Ectodermal cell (in vitro differentiated cells): ENCODE measurements around the gene MINDY4.

ENCODE experiments used
- H3K27ac ChIP-seq: 2 replicates; pipeline ENCODE4 v1.7.0; 2013; ENCODE audit warnings: mild to moderate bottlenecking, low read depth, low read length; ENCODE audit not compliant: insufficient read depth, poor library complexity, severe bottlenecking
- H3K27me3 ChIP-seq: 2 replicates; pipeline ENCODE4 v1.7.0; 2013; ENCODE audit warnings: mild to moderate bottlenecking, low read length; ENCODE audit not compliant: insufficient read depth, control insufficient read depth, poor library complexity, severe bottlenecking
- H3K36me3 ChIP-seq: one replicate; pipeline ENCODE4 v1.7.0; 2013; ENCODE audit warnings: low read length; ENCODE audit not compliant: control insufficient read depth, insufficient read depth
- H3K4me1 ChIP-seq: one replicate; pipeline ENCODE4 v1.7.0; 2013; ENCODE audit warnings: low read length; ENCODE audit not compliant: control insufficient read depth, insufficient read depth
- H3K4me3 ChIP-seq: 2 replicates; pipeline ENCODE4 v1.7.0; 2013; ENCODE audit warnings: low read depth, low read length, control low read depth; ENCODE audit not compliant: insufficient read depth
- H3K9me3 ChIP-seq: 2 replicates; pipeline ENCODE4 v1.7.0; 2013; ENCODE audit warnings: mild to moderate bottlenecking, low read length, moderate library complexity; ENCODE audit not compliant: control insufficient read depth
- WGBS, 2 experiments: methylation state at CpG; one replicate each; pipeline ENCODE4 v1.1.7; 2013; ENCODE audit warnings: missing lambda C conversion rate in 2 of 2; 5-methylcytosine and 5-hydroxymethylcytosine counted together

MINDY4 gene

DNA sequence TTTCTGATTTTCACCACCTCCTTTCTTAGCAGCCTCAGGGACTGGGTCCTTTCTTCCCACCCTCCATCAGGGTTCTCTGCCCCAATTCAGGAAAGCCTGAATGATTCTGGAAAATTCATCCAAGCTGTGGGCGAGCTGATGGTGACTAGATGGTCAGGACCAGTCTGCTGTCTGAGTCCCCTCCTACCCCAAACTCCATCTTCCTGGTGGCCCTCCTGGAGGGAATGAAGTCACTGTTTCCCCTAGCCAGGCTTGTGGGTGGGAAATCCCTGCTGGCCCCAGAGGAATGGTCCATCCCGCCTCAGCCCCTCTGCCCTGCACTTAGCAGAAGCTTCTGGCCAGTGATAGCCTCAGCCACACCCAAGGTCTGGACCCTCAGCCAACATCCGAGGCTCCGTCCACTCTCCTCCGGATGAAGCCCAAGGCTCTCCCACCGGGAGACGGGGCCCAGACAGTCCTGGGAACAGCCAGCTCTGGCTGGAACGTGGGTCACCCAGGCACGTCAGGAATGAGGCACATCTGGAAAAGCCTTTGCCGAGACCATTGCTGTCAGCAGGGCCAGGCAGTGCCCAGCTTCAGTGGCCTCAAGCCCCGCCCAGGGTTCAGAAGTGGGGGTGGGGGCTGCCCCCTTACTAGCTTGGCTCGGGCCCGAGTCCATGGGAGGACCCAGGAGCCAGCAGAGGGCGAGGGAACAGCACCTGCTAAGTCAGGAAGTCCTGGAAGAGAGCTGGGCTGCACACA, 136.5 kb downstream of the MINDY4 start:
- no peaks in the 10 kb centered on the region for H3K9me3 ChIP-seq
- 86 to 87% methylated on average over 14 of the region's 14 CpGs for WGBS, 2 experiments
- no peak overlapping the region for H3K27ac ChIP-seq

GRCh38 chr7:30908681-30909080, 137.5 kb downstream of the MINDY4 start:
- Histone ChIP-seq H3K27me3 (no peaks in the 10 kb centered on the region), H3K36me3 (no peaks in the 10 kb centered on the region), H3K9me3 (no peaks in the 10 kb centered on the region), H3K4me3 (no peak overlapping the region), H3K27ac (no peak overlapping the region), H3K4me1 (peaks cover 17% of the 10 kb centered on the region)
- 71 to 77% methylated on average over 10 of the region's 10 CpGs for WGBS, 2 experiments

More for the DNA sequence above, 136.5 kb downstream of the MINDY4 start:
- no peaks in the 10 kb centered on the region for H3K36me3 ChIP-seq
- H3K27me3 ChIP-seq = no peaks in the 10 kb centered on the region
- H3K4me1 ChIP-seq = peaks cover 11% of the 10 kb centered on the region
- no peak overlapping the region for H3K4me3 ChIP-seq

- Histone ChIP-seq H3K36me3 (no peaks in the 10 kb centered on the region), H3K27ac (no peak overlapping the region), H3K27me3 (no peaks in the 10 kb centered on the region), H3K9me3 (no peaks in the 10 kb centered on the region), H3K4me3 (no peak overlapping the region), H3K4me1 (peaks cover 17% of the 10 kb centered on the region)
- 93 to 94% methylated on average over 6 of the region's 6 CpGs for WGBS, 2 experiments
These were observed 138.2 kb downstream of the MINDY4 start for GRCh38 chr7:30909431-30909830.

GRCh38 chr7:30910411-30911073, 139.3 kb downstream of the MINDY4 start:
- H3K27me3 ChIP-seq = no peaks in the 10 kb centered on the region
- no peaks in the 10 kb centered on the region for H3K9me3 ChIP-seq
- H3K4me3 ChIP-seq = no peak overlapping the region
- no peak overlapping the region for H3K27ac ChIP-seq
- no peaks in the 10 kb centered on the region for H3K36me3 ChIP-seq
- peaks cover 17% of the 10 kb centered on the region for H3K4me1 ChIP-seq
- WGBS, 2 experiments = 87 to 88% methylated on average over 11 of the region's 11 CpGs

DNA sequence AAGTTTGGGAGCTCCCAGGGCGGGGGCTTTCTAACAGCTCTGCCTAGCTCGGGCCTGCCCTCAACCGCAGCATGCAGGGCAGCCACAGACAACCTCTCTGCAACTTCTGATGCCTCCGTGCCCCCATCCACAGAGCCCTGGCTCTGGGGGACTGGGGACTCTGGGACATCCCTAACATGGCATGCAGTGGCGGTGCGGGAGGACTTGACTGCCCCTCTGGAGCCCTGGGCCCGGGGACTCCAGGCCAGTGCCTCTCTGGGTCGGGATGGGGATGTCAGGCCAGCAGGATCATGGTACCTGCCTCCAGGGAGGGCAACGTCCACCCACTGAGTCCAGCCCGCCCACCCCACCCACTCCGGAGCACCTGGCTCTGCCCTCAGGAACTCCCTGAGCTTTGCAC, 139.9 kb downstream of the MINDY4 start:
- WGBS, 2 experiments = 89 to 92% methylated on average over 11 of the region's 11 CpGs
- Histone ChIP-seq H3K27me3 (no peaks in the 10 kb centered on the region), H3K36me3 (no peaks in the 10 kb centered on the region), H3K4me3 (no peak overlapping the region), H3K27ac (no peak overlapping the region), H3K9me3 (no peaks in the 10 kb centered on the region), H3K4me1 (peaks cover 21% of the 10 kb centered on the region)

GRCh38 chr7:30911561-30911969, 140.3 kb downstream of the MINDY4 start, which contains the start of gene AQP1:
Gene AQP1 (plus strand): TSS chr7:30911853. CDS start chr7:30911910, 57 bp downstream.
- H3K4me3 ChIP-seq = no peak within 1 kb of the TSS
- H3K27ac ChIP-seq = no peak within 1 kb of the TSS
- peaks cover 25% of the 10 kb centered on the region for H3K4me1 ChIP-seq
- H3K9me3 ChIP-seq = no peaks in the 10 kb centered on the region
- H3K27me3 ChIP-seq = no peaks in the 10 kb centered on the region
- H3K36me3 ChIP-seq = no peaks in the 10 kb centered on the region
- WGBS, 2 experiments = 60 to 65% methylated on average over 12 of the region's 12 CpGs

DNA sequence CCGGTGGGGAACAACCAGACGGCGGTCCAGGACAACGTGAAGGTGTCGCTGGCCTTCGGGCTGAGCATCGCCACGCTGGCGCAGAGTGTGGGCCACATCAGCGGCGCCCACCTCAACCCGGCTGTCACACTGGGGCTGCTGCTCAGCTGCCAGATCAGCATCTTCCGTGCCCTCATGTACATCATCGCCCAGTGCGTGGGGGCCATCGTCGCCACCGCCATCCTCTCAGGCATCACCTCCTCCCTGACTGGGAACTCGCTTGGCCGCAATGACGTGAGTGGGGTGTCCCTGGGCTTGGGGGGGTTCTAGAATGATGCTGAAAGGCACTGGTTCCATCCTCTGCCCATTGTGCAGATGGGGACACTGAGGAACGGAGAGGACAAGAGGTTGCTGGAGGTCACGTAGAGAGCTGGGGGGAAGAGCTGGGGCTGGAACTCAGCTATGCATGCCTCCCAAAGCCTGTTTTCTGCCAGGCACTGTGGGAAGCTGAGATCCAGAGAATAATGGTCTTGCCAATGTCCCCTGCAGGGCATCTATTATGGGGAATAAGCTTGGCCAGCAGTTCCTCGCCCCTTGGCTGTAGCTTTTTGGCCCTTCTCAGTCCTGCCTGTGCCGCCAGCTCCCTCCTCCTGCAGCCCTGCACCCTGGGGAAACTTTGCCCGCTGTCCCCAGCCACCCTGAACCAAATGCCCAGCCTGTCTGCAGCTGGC, 141.0 kb downstream of the MINDY4 start:
- Histone ChIP-seq H3K4me3 (no peak overlapping the region), H3K27me3 (no peaks in the 10 kb centered on the region), H3K9me3 (no peaks in the 10 kb centered on the region), H3K36me3 (no peaks in the 10 kb centered on the region), H3K27ac (no peak overlapping the region), H3K4me1 (peaks cover 29% of the 10 kb centered on the region)
- 91 to 92% methylated on average over 26 of the region's 26 CpGs for WGBS, 2 experiments

DNA sequence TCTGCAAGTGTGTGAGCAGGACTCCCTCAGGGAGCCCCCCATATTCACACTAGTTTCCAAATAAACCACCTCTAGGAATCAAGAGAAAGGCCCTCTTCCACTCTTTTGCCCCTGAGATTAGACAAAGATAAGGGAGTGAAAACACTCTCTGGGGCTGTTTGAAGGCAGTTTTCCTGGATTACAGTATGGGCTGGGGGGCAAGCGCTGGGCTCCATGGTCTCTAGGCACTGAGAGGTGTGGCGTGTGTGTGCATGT, 141.4 kb downstream of the MINDY4 start:
- H3K4me3 ChIP-seq = no peak overlapping the region
- WGBS, 2 experiments = 93 to 98% methylated on average over 2 of the region's 2 CpGs
- H3K9me3 ChIP-seq = no peaks in the 10 kb centered on the region
- no peaks in the 10 kb centered on the region for H3K36me3 ChIP-seq
- peaks cover 33% of the 10 kb centered on the region for H3K4me1 ChIP-seq
- H3K27ac ChIP-seq = no peak overlapping the region
- H3K27me3 ChIP-seq = no peaks in the 10 kb centered on the region

DNA sequence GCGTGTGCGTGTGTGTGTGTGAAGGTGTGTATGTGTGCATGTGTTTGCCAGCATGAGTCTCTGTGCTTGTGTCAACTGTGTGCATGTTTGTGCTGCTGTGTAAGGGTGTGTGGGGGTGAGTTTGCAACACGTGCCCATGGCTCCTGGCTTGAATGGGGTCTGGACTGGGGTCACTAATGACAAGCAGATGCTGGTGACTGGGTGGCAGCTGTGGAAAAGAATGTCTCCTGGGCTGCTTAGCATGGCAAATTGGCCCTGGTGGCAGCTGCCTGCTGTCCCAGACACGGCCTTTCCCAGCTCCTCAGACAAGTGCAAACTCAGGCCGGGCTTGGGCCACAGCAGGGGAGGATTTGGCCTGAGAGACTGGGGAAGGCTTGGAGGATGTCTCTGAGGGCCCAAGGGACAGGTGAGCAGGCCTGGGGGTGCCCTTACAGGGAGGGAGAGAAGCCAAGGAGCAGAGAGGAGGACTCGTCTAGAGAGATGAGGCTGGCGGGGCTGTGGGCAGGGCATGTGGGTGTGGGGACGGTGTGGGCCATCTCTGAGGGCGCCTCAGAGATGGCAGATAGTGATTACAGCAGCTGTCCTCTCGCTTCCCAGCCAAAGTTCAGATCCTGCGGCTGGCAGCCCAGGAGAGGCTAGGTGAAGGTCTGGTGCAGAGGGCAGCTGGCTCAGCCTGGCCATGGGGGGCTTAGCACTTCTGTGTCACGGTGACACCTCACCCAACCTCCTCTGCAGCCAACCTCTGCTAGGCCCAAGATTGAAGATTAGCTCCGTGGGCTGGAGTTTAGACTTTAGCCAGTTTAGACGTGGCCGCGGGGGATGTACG, 142.0 kb downstream of the MINDY4 start:
- Histone ChIP-seq H3K27ac (no peak overlapping the region), H3K4me3 (no peak overlapping the region), H3K36me3 (no peaks in the 10 kb centered on the region), H3K4me1 (peaks cover 35% of the 10 kb centered on the region), H3K9me3 (no peaks in the 10 kb centered on the region), H3K27me3 (no peaks in the 10 kb centered on the region)
- WGBS, 2 experiments = 85 to 87% methylated on average over 17 of the region's 17 CpGs
